Left ventricle myocardium inferior (tissue), 1 donor: ENCODE results near the gene PPP2R2D. TPM values are rescaled to one million over a fixed set of nuclear protein-coding genes. Genes with fewer than 3 reads are reported as not detected.
A peak's percentile ranks its signal among the peaks of the same experiment; 100 is the strongest.

Experiments used
- DNase-seq: peaks from one replicate; pipeline ENCODE4 v3.0.0-alpha.2; 2020
- H3K27ac ChIP-seq: fragments of 200-600 bp; replicated peaks from 2 replicates; pipeline ENCODE4 v1.8.0; 2021
- H3K27me3 ChIP-seq: fragments of 200-600 bp; 2 replicates; pipeline ENCODE4 v1.8.0; 2021; ENCODE audit warnings: low read depth
- H3K36me3 ChIP-seq: fragments of 200-600 bp; 2 replicates; pipeline ENCODE4 v1.8.0; 2021
- H3K4me1 ChIP-seq: fragments of 200-600 bp; 2 replicates; pipeline ENCODE4 v1.8.0; 2021
- H3K4me3 ChIP-seq: fragments of 200-600 bp; 2 replicates; pipeline ENCODE4 v1.8.0; 2021; ENCODE audit warnings: mild to moderate bottlenecking, moderate library complexity
- H3K9me3 ChIP-seq: fragments of 200-600 bp; replicated peaks from 2 replicates; pipeline ENCODE4 v1.8.0; 2021
- CTCF ChIP-seq: fragments of 200-600 bp; IDR thresholded peaks from 2 replicates; pipeline ENCODE4 v1.8.0; 2021; ENCODE audit warnings: antibody characterized with exemption, mild to moderate bottlenecking, borderline replicate concordance
- intact Hi-C: fragments of 100-400 bp; cut with micrococcal nuclease; formaldehyde crosslinking; loops from one replicate; pipeline ENCODE4 v1.11.0; 2022
- total RNA-seq: library from RNA; stranded (reverse); fragmentation: NEBNext Ultra II Directional; extraction: Animal tissue kit (Norgen Biotek cat#: 25700); gene quantifications from one replicate; pipeline ENCODE4 v1.2.1, GENCODE V29; 2021
- donor health status: DM: no; HTN: yes; CAD: no; lungs with severe emphysema.

Gene PPP2R2D
- total RNA-seq, 1 donor from 2014 or later: 38.2 TPM

GRCh38 chr10:131902211-131902610, 1.4 kb downstream of the PPP2R2D start:
- peak overlapping the region; percentile 92 for H3K4me3 ChIP-seq
- H3K27me3 ChIP-seq: peaks cover 18% of the 10 kb centered on the region
- H3K27ac ChIP-seq: peak overlapping the region; percentile 98
- DNase-seq: no peak
- no peaks in the 10 kb centered on the region for H3K9me3 ChIP-seq
- intact Hi-C loops: no loop called here
- TF ChIP-seq CTCF: no peak
- peaks cover 74% of the 10 kb centered on the region for H3K4me1 ChIP-seq
- peaks cover 7% of the 10 kb centered on the region for H3K36me3 ChIP-seq

GRCh38 chr10:131902691-131903090, 1.9 kb downstream of the PPP2R2D start:
- Histone ChIP-seq H3K27ac (no peak overlapping the region), H3K4me3 (peak overlapping the region; percentile 92), H3K27me3 (peaks cover 18% of the 10 kb centered on the region), H3K9me3 (no peaks in the 10 kb centered on the region), H3K4me1 (peaks cover 78% of the 10 kb centered on the region), H3K36me3 (peaks cover 7% of the 10 kb centered on the region)
- TF ChIP-seq CTCF: no peak
- no peak for DNase-seq
- intact Hi-C loops: no loop called here

GRCh38 chr10:131905267-131905571, 4.4 kb downstream of the PPP2R2D start:
- Histone ChIP-seq H3K4me1 (peaks cover 97% of the 10 kb centered on the region), H3K4me3 (no peak overlapping the region), H3K36me3 (peaks cover 7% of the 10 kb centered on the region), H3K27ac (peak overlapping the region; percentile 47), H3K9me3 (no peaks in the 10 kb centered on the region), H3K27me3 (no peaks in the 10 kb centered on the region)
- intact Hi-C loops: no loop called here
- DNase-seq: no peak
- no peak for TF ChIP-seq CTCF

GRCh38 chr10:131905603-131906268, 4.9 kb downstream of the PPP2R2D start:
- Histone ChIP-seq H3K27ac (peak overlapping the region; percentile 47), H3K9me3 (no peaks in the 10 kb centered on the region), H3K4me3 (no peak overlapping the region), H3K27me3 (no peaks in the 10 kb centered on the region), H3K36me3 (peaks cover 7% of the 10 kb centered on the region), H3K4me1 (peaks cover 97% of the 10 kb centered on the region)
- no peak for TF ChIP-seq CTCF
- no peak for DNase-seq
- intact Hi-C loops: no loop called here

GRCh38 chr10:131906269-131906639, 5.4 kb downstream of the PPP2R2D start:
- Histone ChIP-seq H3K4me3 (no peak overlapping the region), H3K36me3 (peaks cover 7% of the 10 kb centered on the region), H3K27ac (no peak overlapping the region), H3K9me3 (no peaks in the 10 kb centered on the region), H3K27me3 (no peaks in the 10 kb centered on the region), H3K4me1 (peaks cover 100% of the 10 kb centered on the region)
- intact Hi-C loops: no loop called here
- no peak for TF ChIP-seq CTCF
- no peak for DNase-seq
